ENCODE results near the gene ARHGAP15.

Gene ARHGAP15

GRCh38 chr2:143140864-143141661, 11.8 kb downstream of the ARHGAP15 start:
- TF ChIP-seq CTCF (IDR thresholded peaks at IDR 0.05; ENCODE audit: low read depth, low read length) = no peak
- no peak overlapping the region for H3K4me3 ChIP-seq (replicated peaks in 1 of 2; ENCODE audit: low read depth in 2 of 2, low read length in 2 of 2)
- no peak for DNase-seq (ENCODE audit: low read depth in 2 of 2)

- H3K4me3 ChIP-seq (replicated peaks in 1 of 2; ENCODE audit: low read depth in 2 of 2, low read length in 2 of 2) = no peak overlapping the region
Measured at GRCh38 chr2:143142598-143142997, 13.4 kb downstream of the ARHGAP15 start.

GRCh38 chr2:143144813-143145455, 15.7 kb downstream of the ARHGAP15 start:
- DNase-seq (ENCODE audit: low read depth in 2 of 2) = no peak
- no peak overlapping the region for H3K4me3 ChIP-seq (replicated peaks in 1 of 2; ENCODE audit: low read depth in 2 of 2, low read length in 2 of 2)
- no peak for TF ChIP-seq CTCF (IDR thresholded peaks at IDR 0.05; ENCODE audit: low read depth, low read length)

More at GRCh38 chr2:143142598-143142997, 13.4 kb downstream of the ARHGAP15 start:
- no peak for DNase-seq (ENCODE audit: low read depth in 2 of 2)
- TF ChIP-seq CTCF (IDR thresholded peaks at IDR 0.05; ENCODE audit: low read depth, low read length) = no peak

- H3K4me3 ChIP-seq (replicated peaks in 1 of 2; ENCODE audit: low read depth in 2 of 2, low read length in 2 of 2) = no peak overlapping the region
- no peak for TF ChIP-seq CTCF (IDR thresholded peaks at IDR 0.05; ENCODE audit: low read depth, low read length)
Measured at GRCh38 chr2:143146366-143146765, 17.1 kb downstream of the ARHGAP15 start.

GRCh38 chr2:143146815-143147530, 17.8 kb downstream of the ARHGAP15 start:
- TF ChIP-seq CTCF (IDR thresholded peaks at IDR 0.05; ENCODE audit: low read depth, low read length) = no peak
- H3K4me3 ChIP-seq (replicated peaks in 1 of 2; ENCODE audit: low read depth in 2 of 2, low read length in 2 of 2) = no peak overlapping the region
- no peak for DNase-seq (ENCODE audit: low read depth in 2 of 2)

More at GRCh38 chr2:143146366-143146765, 17.1 kb downstream of the ARHGAP15 start:
- no peak for DNase-seq (ENCODE audit: low read depth in 2 of 2)

GRCh38 chr2:143148011-143148410, 18.8 kb downstream of the ARHGAP15 start:
- no peak for TF ChIP-seq CTCF (IDR thresholded peaks at IDR 0.05; ENCODE audit: low read depth, low read length)
- H3K4me3 ChIP-seq (replicated peaks in 1 of 2; ENCODE audit: low read depth in 2 of 2, low read length in 2 of 2) = no peak overlapping the region
- DNase-seq (ENCODE audit: low read depth in 2 of 2) = no peak

Data from cardiac fibroblast (primary cell).